PFSK-1 (cell line): ENCODE data around the gene SNORC.

Source experiments
- FOXP2 ChIP-seq: optimal IDR thresholded peaks from 2 replicates; pipeline ENCODE3; 2011; ENCODE audit warnings: borderline replicate concordance, control low read depth, inconsistent platforms; ENCODE audit not compliant: insufficient read depth; ENCODE audit errors: extremely low read length, extremely low read depth
- SIN3A ChIP-seq: IDR thresholded peaks from 2 replicates; pipeline ENCODE4 v1.6.1; 2012; ENCODE audit warnings: mild to moderate bottlenecking, low read length, moderate library complexity, borderline replicate concordance; ENCODE audit not compliant: insufficient read depth
- TAF1 ChIP-seq: IDR thresholded peaks from 2 replicates; pipeline ENCODE4 v1.6.1; 2012; ENCODE audit warnings: low read length, control low read depth, borderline replicate concordance; ENCODE audit not compliant: insufficient read depth
- TF ChIP-seq, protein P1 (sequence below), 2 experiments: IDR thresholded peaks; 2 replicates each; pipeline versions ENCODE4 v1.6.1 to v1.8.0; 2011 to 2012; ENCODE audit warnings: low read depth in 2 of 2, low read length in 2 of 2, control low read depth in 1 of 2, inconsistent platforms in 1 of 2, mild to moderate bottlenecking in 1 of 2, moderate library complexity in 1 of 2; ENCODE audit not compliant: insufficient read depth in 1 of 2

DNA sequence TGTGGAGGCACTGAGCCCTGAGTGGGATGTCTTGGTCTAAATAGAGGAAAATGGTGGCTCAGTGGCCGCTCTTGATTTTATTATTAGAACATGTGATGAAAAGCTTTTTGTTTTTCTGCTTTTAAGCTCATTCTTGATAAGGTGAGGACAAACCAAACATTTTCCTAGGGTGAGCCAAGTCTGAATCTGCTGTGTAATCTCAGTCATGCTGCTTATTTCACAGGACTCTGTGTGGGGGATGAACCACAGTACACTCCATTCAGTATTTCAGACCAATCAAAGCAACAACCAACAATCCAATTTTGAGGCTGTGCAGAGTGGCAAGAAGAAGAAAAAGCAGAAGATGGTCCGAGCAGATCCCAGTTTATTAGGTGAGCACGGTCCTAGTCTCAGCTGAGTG lies 20.0 kb upstream of the SNORC start:
- TF ChIP-seq, protein P1, sequence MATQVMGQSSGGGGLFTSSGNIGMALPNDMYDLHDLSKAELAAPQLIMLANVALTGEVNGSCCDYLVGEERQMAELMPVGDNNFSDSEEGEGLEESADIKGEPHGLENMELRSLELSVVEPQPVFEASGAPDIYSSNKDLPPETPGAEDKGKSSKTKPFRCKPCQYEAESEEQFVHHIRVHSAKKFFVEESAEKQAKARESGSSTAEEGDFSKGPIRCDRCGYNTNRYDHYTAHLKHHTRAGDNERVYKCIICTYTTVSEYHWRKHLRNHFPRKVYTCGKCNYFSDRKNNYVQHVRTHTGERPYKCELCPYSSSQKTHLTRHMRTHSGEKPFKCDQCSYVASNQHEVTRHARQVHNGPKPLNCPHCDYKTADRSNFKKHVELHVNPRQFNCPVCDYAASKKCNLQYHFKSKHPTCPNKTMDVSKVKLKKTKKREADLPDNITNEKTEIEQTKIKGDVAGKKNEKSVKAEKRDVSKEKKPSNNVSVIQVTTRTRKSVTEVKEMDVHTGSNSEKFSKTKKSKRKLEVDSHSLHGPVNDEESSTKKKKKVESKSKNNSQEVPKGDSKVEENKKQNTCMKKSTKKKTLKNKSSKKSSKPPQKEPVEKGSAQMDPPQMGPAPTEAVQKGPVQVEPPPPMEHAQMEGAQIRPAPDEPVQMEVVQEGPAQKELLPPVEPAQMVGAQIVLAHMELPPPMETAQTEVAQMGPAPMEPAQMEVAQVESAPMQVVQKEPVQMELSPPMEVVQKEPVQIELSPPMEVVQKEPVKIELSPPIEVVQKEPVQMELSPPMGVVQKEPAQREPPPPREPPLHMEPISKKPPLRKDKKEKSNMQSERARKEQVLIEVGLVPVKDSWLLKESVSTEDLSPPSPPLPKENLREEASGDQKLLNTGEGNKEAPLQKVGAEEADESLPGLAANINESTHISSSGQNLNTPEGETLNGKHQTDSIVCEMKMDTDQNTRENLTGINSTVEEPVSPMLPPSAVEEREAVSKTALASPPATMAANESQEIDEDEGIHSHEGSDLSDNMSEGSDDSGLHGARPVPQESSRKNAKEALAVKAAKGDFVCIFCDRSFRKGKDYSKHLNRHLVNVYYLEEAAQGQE (IDR thresholded peaks at IDR 0.05; ENCODE audit: insufficient read depth in 1 of 2, low read depth in 2 of 2, low read length in 2 of 2): no peak
- TF ChIP-seq SIN3A (no peak), FOXP2 (no peak), TAF1 (no peak)
